Measurements from ENCODE around the gene HDAC2.

Gene HDAC2

DNA sequence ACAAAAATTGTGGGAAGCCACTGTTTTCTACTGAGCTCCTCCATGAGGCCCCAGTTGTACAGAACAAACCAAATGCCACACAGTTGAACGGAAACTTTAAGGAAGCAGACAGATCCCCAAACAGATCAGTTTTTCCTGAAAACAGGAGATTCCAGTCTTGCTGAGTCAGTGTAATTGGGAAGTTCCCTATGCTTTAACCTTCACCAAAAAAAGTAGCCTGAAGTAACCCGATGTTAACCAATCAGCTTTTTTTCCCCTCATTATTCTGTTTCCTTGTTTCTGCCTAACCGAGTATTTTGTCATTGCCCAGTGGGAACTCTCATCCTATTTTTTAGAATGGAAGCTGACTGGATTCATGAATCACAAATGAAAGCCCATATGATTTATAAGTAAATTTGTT lies 77.1 kb downstream of the HDAC2 start:
- TF ChIP-seq CTCF (IDR thresholded peaks at IDR 0.05; ENCODE audit: low read depth, low read length), result no peak

GRCh38 chr6:113893451-113893850 lies 77.5 kb downstream of the HDAC2 start:
- no peak overlapping the region for H3K4me3 ChIP-seq (ENCODE audit: low read depth, low read length)
- TF ChIP-seq CTCF (IDR thresholded peaks at IDR 0.05; ENCODE audit: low read depth, low read length), result no peak

More for the DNA sequence above, 77.1 kb downstream of the HDAC2 start:
- no peak overlapping the region for H3K4me3 ChIP-seq (ENCODE audit: low read depth, low read length)

GRCh38 chr6:113888956-113889630 lies 81.9 kb downstream of the HDAC2 start:
- no peak for TF ChIP-seq CTCF (IDR thresholded peaks at IDR 0.05; ENCODE audit: low read depth, low read length)
- no peak overlapping the region for H3K4me3 ChIP-seq (ENCODE audit: low read depth, low read length)

- no peak overlapping the region for H3K4me3 ChIP-seq (ENCODE audit: low read depth, low read length)
Measured at GRCh38 chr6:113888493-113888892, 82.5 kb downstream of the HDAC2 start.

DNA sequence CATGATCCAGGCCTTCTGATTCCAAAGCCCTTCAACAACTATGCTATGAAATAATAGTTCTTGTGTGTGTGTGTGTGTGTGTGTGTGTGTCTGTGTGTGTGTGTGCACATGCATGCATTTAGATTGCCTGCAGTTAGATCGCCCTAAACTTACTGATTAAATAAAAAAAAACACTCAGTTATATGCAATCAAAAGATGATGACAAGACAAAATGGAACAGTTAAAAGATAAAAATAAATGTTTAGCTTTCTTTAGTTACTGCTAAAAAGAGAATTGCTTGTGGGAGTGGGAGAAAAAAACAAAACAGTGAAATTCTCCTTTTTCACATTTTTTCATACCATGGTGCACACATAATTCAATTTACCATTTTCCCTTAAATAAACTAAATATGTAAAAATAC lies 84.4 kb downstream of the HDAC2 start:
- H3K4me3 ChIP-seq (ENCODE audit: low read depth, low read length), result no peak overlapping the region

More at GRCh38 chr6:113888493-113888892, 82.5 kb downstream of the HDAC2 start:
- no peak for TF ChIP-seq CTCF (IDR thresholded peaks at IDR 0.05; ENCODE audit: low read depth, low read length)

DNA sequence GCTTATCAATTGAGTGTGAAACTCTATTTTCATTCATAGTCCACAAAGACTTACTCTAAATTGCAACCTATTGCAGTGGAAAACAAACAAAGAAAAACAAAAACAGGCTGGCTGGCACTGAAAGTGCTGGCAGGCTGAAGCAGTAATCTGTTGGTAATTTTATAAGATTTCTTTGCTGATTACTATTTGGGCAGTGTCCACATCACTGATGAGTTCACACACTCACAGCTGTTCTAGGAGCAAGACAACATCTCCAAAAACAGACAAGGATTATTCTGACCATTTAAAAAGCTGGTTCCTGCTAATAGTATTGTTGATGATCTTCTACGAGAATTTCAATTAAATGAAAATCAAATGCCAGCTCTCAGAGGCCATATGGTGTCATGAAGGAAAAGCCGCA lies 86.9 kb downstream of the HDAC2 start:
- TF ChIP-seq CTCF (IDR thresholded peaks at IDR 0.05; ENCODE audit: low read depth, low read length), result no peak
- H3K4me3 ChIP-seq (ENCODE audit: low read depth, low read length), result no peak overlapping the region

More for the DNA sequence above, 84.4 kb downstream of the HDAC2 start:
- no peak for TF ChIP-seq CTCF (IDR thresholded peaks at IDR 0.05; ENCODE audit: low read depth, low read length)
